Astrocyte (in vitro differentiated cells and primary cell): ENCODE results near the gene TNIP1. TPM values are rescaled to one million over a fixed set of nuclear protein-coding genes. Genes with fewer than 3 reads are reported as not detected.

ENCODE experiments used
- DNase-seq: peaks from one replicate; pipeline ENCODE4 v3.0.0-alpha.2; 2010; ENCODE audit warnings: low read depth
- FAIRE-seq: peaks from 2 replicates; lab custom pipeline; 2011; peaks lifted over from hg19 to GRCh38; lab: Jason Lieb, UNC
- H2AFZ ChIP-seq: 2 replicates; pipeline ENCODE4 v1.6.0; 2012; ENCODE audit warnings: low read depth, low read length, inconsistent platforms
- H3K27ac ChIP-seq: 2 replicates; pipeline ENCODE4 v1.5.1; 2011; ENCODE audit warnings: low read depth, low read length, inconsistent platforms
- H3K27me3 ChIP-seq: 2 replicates; pipeline ENCODE4 v1.6.0; 2011; ENCODE audit warnings: low read length, inconsistent platforms; ENCODE audit not compliant: insufficient read depth
- H3K36me3 ChIP-seq: 2 replicates; pipeline ENCODE4 v1.5.1; 2011; ENCODE audit warnings: low read length, inconsistent platforms; ENCODE audit not compliant: insufficient read depth
- H3K4me1 ChIP-seq: 2 replicates; pipeline ENCODE4 v1.5.1; 2011; ENCODE audit warnings: low read length, inconsistent platforms; ENCODE audit not compliant: insufficient read depth
- H3K4me2 ChIP-seq: 2 replicates; pipeline ENCODE4 v1.6.0; 2012; ENCODE audit warnings: low read length, inconsistent platforms
- H3K4me3 ChIP-seq: 2 replicates; pipeline ENCODE4 v1.5.1; 2011; ENCODE audit warnings: low read depth, mild to moderate bottlenecking, low read length, inconsistent platforms; ENCODE audit not compliant: insufficient read depth
- H3K79me2 ChIP-seq: 2 replicates; pipeline ENCODE4 v1.6.0; 2012; ENCODE audit warnings: mild to moderate bottlenecking, low read length, inconsistent platforms; ENCODE audit not compliant: insufficient read depth
- H3K9ac ChIP-seq: 2 replicates; pipeline ENCODE4 v1.6.0; 2012; ENCODE audit warnings: mild to moderate bottlenecking, low read length, inconsistent platforms
- H3K9me3 ChIP-seq: 2 replicates; pipeline ENCODE4 v1.5.1; 2012; ENCODE audit warnings: low read depth, mild to moderate bottlenecking, low read length, inconsistent platforms; ENCODE audit not compliant: insufficient read depth
- H4K20me1 ChIP-seq: 2 replicates; pipeline ENCODE4 v1.6.0; 2012; ENCODE audit warnings: low read length, inconsistent platforms; ENCODE audit not compliant: insufficient read depth
- H3K27ac Mint-ChIP-seq: one replicate; pipeline ENCODE4 v1.8.0; 2021; ENCODE audit warnings: mild to moderate bottlenecking, mixed read lengths; ENCODE audit not compliant: unreplicated experiment
- H3K27me3 Mint-ChIP-seq: one replicate; pipeline ENCODE4 v1.8.0; 2021; ENCODE audit warnings: low read depth, mixed read lengths; ENCODE audit not compliant: unreplicated experiment
- H3K36me3 Mint-ChIP-seq: one replicate; pipeline ENCODE4 v1.8.0; 2021; ENCODE audit warnings: low read depth, mixed read lengths; ENCODE audit not compliant: unreplicated experiment
- H3K4me1 Mint-ChIP-seq: one replicate; pipeline ENCODE4 v1.8.0; 2021; ENCODE audit warnings: low read depth, mixed read lengths; ENCODE audit not compliant: unreplicated experiment
- H3K4me3 Mint-ChIP-seq: one replicate; pipeline ENCODE4 v1.8.0; 2021; ENCODE audit warnings: mild to moderate bottlenecking, moderate library complexity, mixed read lengths; ENCODE audit not compliant: unreplicated experiment
- H3K9me3 Mint-ChIP-seq: one replicate; pipeline ENCODE4 v1.8.0; 2021; ENCODE audit warnings: mild to moderate bottlenecking, mixed read lengths; ENCODE audit not compliant: unreplicated experiment
- CTCF ChIP-seq: IDR thresholded peaks from 2 replicates; pipeline ENCODE4 v1.5.1; 2011; ENCODE audit warnings: low read depth, mild to moderate bottlenecking, inconsistent platforms, low read length, moderate library complexity; ENCODE audit not compliant: insufficient read depth
- EZH2 ChIP-seq: IDR thresholded peaks from 2 replicates; pipeline ENCODE4 v1.6.1; 2012; ENCODE audit warnings: mild to moderate bottlenecking, low read length, inconsistent platforms; ENCODE audit not compliant: insufficient read depth
- total RNA-seq: library from RNA; stranded (reverse); gene quantifications from 2 replicates; pipeline ENCODE4 v1.2.1, GENCODE V29; 2021

TNIP1 gene
- total RNA-seq, 1 donor from 2014 or later = 119 TPM

- Histone ChIP-seq H3K36me3 (peaks cover 40% of the 10 kb centered on the region), H3K9me3 (no peaks in the 10 kb centered on the region), H2AFZ (no peak overlapping the region), H3K79me2 (no peaks in the 10 kb centered on the region), H3K4me3 (no peak overlapping the region), H3K27ac (no peak overlapping the region), H3K27me3 (no peaks in the 10 kb centered on the region), H3K4me1 (peaks cover 20% of the 10 kb centered on the region), H4K20me1 (peaks cover 14% of the 10 kb centered on the region), H3K4me2 (no peak overlapping the region), H3K9ac (no peak overlapping the region)
- FAIRE-seq (no peak), DNase-seq (no peak)
- Mint-ChIP-seq H3K9me3 (no peaks in the 10 kb centered on the region), H3K36me3 (peaks cover 35% of the 10 kb centered on the region), H3K27ac (no peak overlapping the region), H3K4me3 (no peak overlapping the region), H3K4me1 (peaks cover 19% of the 10 kb centered on the region), H3K27me3 (no peaks in the 10 kb centered on the region)
- TF ChIP-seq CTCF = no peak
- no peak for TF ChIP-seq EZH2
Observed at GRCh38 chr5:151041577-151042268, 39.1 kb downstream of the TNIP1 start.

- no peak overlapping the region for H3K27ac ChIP-seq
Observed at GRCh38 chr5:151040211-151040747, 40.6 kb downstream of the TNIP1 start.

More at GRCh38 chr5:151040211-151040747, 40.6 kb downstream of the TNIP1 start:
- no peaks in the 10 kb centered on the region for H3K79me2 ChIP-seq
- Mint-ChIP-seq H3K27ac (no peak overlapping the region), H3K9me3 (no peaks in the 10 kb centered on the region), H3K27me3 (no peaks in the 10 kb centered on the region), H3K36me3 (peaks cover 31% of the 10 kb centered on the region), H3K4me1 (peaks cover 19% of the 10 kb centered on the region), H3K4me3 (no peak overlapping the region)
- TF ChIP-seq CTCF (no peak), EZH2 (no peak)
- FAIRE-seq (peak; percentile 17), DNase-seq (no peak)
- no peaks in the 10 kb centered on the region for H3K9me3 ChIP-seq
- H3K4me1 ChIP-seq = peaks cover 20% of the 10 kb centered on the region
- peaks cover 14% of the 10 kb centered on the region for H4K20me1 ChIP-seq
- no peak overlapping the region for H3K9ac ChIP-seq
- H3K4me2 ChIP-seq = no peak overlapping the region
- peaks cover 41% of the 10 kb centered on the region for H3K36me3 ChIP-seq
- no peaks in the 10 kb centered on the region for H3K27me3 ChIP-seq
- no peak overlapping the region for H3K4me3 ChIP-seq
- no peak overlapping the region for H2AFZ ChIP-seq
